OCI-LY1 (cell line): ENCODE measurements around the gene ADTRP.

Source experiments
- CTCF ChIP-seq: fragments of 200-600 bp; sonication (generic), shearing (Covaris generic); IDR thresholded peaks from 2 replicates; pipeline ENCODE4 v1.5.1; 2017; ENCODE audit warnings: mild to moderate bottlenecking, antibody characterized with exemption, low read length, moderate library complexity, mixed read lengths
- EZH2 ChIP-seq: fragments of 200-600 bp; sonication (generic), shearing (Covaris generic); IDR thresholded peaks from 2 replicates; pipeline ENCODE4 v1.8.0; 2017; ENCODE audit warnings: borderline replicate concordance, mixed run types, mild to moderate bottlenecking, antibody characterized with exemption, low read length, moderate library complexity, mixed read lengths

- no peak for TF ChIP-seq CTCF
- TF ChIP-seq EZH2: no peak
Measured at GRCh38 chr6:11734861-11735613, 43.6 kb downstream of the ADTRP start.
